Anterior cingulate cortex (tissue), 58 donors: ENCODE measurements around the gene PID1.

ENCODE experiments used
- DNase-seq, 58 donors: peaks; one replicate each; lab custom pipeline; 2025; lab: John Stamatoyannopoulos, UW

PID1 gene

GRCh38 chr2:229130522-229130921, 140.6 kb downstream of the PID1 start:
- no peak for DNase-seq

DNA sequence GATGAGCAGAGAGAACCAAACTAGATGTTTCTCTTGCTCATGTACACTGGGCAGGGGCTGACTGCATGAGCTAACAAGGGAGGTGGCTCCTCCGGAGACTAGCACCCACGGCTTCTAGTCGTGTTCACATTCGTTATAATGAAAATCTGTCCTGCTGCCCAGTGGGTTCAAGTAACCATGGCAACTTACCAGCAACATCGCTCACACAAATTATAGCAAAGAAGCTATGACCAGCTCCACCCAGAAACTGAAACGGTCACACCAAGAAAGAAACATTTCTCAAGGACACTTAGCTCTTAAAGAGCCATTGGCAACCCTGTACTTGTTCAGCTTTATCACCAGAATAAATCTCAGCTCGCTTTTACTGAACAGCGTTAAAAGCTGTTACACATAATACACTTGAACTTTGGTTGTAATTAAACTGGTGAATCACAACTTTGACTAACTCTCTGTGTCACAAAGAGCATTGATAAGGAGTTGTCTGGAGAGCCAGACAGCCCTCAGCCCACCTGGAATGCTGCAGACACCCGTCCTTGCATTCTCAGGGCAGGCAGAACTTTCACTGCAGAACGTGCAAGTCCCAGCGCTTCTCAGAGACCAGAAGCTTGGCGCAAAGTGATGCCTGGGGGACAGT, 141.2 kb downstream of the PID1 start:
- peak in 6 of 58 donors; percentile 3 to 38 (median 14) for DNase-seq

GRCh38 chr2:229127471-229127870, 143.6 kb downstream of the PID1 start:
- DNase-seq: no peak

GRCh38 chr2:229126066-229126465, 145.0 kb downstream of the PID1 start:
- DNase-seq: no peak

GRCh38 chr2:229124136-229124535, 147.0 kb downstream of the PID1 start:
- DNase-seq: no peak

- no peak for DNase-seq
Measured at GRCh38 chr2:229118927-229119326, 152.2 kb downstream of the PID1 start.

DNA sequence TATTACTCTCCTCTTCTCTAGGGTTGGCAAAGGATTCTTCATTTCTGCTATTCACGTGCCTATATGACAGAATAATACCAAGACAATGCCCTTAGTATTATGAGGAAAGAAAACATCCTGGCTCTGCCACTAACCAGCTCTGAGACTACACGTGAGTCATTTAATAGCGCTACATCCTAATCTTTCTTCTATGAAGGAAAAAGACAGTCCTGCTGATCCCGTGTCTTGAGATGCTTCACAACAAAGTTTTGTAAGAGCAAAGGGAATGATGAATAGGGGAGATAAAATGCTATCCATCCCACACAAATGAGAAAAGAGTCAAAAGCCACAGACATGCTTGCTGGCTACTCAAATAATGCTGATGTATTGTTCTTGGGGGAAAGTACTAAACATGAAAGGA, 152.8 kb downstream of the PID1 start:
- no peak for DNase-seq

DNA sequence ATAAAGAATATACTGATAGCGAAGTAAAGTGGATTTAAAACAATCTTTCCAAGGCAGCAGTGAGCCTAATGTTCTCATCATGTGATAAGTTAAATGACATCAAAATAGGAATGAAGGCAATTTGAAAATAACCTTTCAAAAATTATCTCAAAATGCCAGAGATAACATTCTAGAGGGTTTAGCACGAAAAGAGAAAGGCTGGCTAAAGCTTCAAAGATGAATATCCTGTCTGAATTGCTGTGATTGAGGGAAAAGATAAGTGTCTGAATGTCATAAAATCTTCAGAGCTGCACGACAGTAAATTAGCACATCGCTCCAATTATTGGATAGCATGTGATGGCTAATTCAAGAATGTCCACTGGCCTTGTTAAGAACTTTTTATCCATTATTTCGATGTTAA, 159.3 kb downstream of the PID1 start:
- no peak for DNase-seq

DNA sequence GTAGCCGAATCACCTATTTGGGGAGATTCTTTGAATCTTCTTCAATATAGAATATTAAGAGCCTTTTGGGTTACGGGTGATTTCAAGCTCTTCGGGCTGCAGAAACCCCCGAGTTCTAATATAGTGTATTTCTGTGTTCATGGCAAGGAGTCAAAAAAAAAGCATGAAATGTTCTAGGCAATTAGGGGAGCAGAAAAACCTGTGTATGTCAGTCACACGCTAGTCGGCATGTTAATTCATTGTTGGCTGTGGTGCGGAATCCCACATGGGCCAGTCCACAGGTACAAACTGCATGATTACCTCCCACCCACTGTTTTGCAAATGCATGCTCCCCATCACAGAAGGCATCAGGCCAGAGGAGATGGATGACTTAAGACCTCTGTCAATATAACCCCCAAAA, 161.9 kb downstream of the PID1 start:
- DNase-seq: no peak

DNA sequence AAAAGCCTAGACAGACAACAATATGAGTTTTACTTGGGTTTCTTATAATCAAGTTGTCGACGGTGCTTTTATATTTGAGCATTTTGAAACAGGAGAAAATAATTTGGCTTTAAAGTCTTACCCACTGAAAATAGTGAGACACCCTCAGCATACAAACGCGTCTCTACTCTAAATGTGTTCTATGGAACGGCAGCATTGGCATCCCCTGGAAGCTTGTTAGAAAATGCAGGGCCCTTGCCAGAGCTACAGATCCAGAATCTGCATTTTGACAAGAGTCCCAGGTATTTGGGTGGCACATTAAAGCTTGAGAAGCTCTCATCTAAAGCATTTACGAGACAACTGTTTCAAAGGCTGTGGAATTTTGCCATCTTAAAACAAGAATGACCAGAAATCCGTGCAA, 163.5 kb downstream of the PID1 start:
- DNase-seq: peak in 5 of 58 donors; percentile 1 to 29 (median 13)

DNA sequence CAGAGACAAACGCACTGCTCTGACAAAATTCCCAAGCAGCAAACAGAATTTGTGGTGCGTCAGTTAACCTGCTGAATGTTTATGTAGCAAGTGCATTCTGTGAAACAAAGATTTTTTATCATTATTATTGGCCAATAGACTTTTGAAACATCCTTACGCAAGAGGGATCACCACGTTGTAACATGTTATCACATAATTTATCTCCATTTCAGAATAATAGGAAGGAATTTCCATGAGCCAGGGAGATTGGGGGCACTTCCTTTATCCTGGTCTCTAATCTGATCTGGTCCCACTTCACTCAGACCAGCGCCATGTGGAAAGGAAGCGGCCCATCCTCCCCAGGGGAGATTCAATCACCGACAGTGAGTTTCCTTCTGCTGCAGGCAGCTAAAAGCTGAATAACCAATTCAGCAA, 166.1 kb downstream of the PID1 start:
- no peak for DNase-seq

DNA sequence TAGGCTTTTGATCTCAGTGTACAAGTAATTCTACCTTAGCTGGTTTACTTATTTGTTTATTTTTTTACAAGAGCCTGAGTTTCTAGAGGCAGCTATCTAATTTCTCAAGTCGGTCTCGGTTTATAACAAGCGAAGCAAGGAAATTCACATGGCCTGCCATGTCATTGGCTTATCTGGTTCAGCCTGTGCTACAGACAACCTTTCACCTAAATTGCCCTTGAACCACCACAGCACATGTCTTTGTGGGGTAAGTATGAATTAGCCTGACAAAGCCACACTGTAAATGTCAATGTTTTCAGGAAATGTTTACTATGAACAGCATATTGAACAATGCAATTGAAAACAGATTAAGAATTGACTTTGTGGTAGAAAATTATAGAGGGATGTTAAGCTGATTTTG, 167.1 kb downstream of the PID1 start:
- no peak for DNase-seq

DNA sequence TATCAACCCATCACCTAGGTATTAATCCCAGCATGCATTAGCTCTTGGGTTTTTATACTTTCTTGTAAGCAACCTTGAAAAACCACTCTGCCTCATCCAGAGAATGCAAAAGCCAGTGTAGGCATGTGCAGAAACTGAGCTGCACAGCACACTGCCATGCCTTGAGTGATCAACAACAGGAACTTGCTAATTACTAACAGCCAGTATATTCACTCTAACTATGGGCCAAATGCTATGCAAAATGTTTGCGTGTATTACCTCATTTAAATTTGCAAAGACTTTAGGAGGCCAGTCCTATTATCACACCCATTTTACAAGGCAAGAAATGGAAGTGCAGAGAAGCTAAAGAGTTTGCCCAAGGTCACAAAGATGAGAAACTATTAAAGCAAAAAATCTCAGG, 169.8 kb downstream of the PID1 start:
- no peak for DNase-seq

GRCh38 chr2:229099231-229099630, 171.9 kb downstream of the PID1 start:
- DNase-seq: no peak

DNA sequence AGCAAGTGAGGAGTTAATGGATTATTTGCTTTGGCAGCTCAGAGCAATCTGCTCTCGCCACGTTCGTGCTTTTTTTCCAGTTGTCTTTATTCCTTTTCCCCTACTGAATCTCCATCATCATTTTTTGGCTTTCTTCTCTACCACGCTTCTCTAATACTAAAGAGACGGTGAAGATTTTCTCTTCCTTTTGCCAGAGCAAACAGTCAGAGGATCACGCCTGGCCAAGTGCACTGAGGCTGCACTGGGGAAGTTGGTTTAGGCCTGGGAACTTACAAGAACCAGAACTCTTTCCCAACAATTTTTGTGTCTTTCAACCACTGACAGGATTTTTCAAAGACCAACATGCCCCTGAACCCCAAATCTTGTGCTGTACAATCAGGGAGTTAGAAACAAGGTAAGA, 172.3 kb downstream of the PID1 start:
- DNase-seq: no peak

DNA sequence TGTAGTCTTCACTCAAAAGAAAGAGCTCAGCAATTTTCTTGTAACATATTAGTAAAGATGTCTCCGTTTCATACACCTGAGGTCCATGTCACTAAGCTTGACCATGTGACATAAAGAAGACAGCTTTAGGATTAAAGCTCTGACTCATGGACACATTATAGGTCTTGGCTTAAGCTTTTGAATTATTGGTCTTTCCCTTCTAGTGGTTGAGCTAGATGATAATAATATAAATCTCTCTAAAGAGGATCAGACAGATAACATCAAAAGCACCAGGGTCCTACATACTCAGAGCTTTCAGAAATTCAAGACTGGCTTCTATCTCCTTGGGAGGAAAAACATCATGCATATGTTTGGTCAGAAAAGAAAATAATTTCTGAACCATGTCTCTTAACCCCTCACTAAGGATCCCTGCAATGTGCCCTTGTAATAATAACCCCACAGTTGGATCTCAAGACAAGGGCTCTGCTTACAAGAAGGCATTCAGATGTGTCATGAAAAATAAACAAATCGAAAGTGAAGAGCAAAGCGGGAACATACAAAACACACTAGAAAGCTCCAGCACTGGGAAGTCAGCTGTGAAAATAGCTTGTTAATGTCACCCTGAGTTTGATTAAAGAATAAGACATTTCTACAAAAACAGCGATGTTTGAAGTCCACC, 174.5 kb downstream of the PID1 start:
- no peak for DNase-seq

GRCh38 chr2:229095472-229095871, 175.6 kb downstream of the PID1 start:
- no peak for DNase-seq

- peak in 1 of 58 donors; percentile 1 for DNase-seq
Measured at GRCh38 chr2:229090225-229090624, 180.9 kb downstream of the PID1 start.

DNA sequence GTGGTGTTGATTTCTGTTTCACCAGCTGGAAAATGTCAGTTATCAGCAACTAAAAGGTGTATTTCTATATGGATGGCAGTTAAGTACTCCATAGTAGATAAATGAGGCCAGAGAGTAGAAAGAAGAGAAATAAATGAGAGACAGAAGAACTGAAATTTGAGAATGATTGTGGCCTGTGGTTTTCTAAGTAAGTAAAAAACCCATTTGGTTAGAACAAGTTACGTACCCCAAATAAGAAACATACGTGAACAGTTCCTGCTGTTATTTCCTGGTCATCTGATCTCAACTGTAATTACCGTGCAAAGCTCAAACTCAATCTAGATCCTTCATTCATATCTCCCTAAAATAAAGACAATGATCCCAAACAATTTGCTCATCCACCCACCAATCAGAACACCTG, 181.3 kb downstream of the PID1 start:
- DNase-seq: no peak

- no peak for DNase-seq
Measured at GRCh38 chr2:229088966-229089700, 182.0 kb downstream of the PID1 start.

DNA sequence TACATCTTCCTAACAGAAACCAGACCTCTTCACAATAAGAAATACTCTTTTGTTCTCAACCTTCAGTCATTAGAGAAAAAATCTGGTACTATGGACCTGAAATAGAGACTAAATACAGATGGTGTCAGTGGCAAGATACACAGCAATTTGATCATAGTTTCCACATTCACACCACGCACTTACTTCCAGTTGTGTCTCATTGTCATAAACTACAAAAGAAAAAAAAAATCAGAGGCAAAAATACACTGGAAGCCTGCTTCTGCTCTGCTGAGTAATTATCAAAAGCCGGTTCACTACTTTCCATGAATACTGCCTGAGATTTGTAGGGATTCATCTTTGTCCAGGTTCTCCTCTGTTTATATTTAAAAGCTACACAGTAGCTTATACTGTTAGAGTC, 182.6 kb downstream of the PID1 start:
- no peak for DNase-seq
